H54 (cell line): ENCODE results near the gene KNTC1.
"Not testable (repeated sequence)": the region's sequence is repeated elsewhere in the genome, so short reads cannot be mapped to it uniquely, and the experiment has no call there.

Experiments used
- DNase-seq: peaks from one replicate; pipeline ENCODE4 v3.0.0; 2011; ENCODE audit warnings: low spot score, mixed read lengths; ENCODE audit not compliant: insufficient read length
- FAIRE-seq: peaks from 3 replicates; lab custom pipeline; 2011; peaks lifted over from hg19 to GRCh38; lab: Jason Lieb, UNC
- POLR2A ChIP-seq: IDR thresholded peaks from 2 replicates; pipeline ENCODE4 v1.6.1; 2011; ENCODE audit warnings: low read depth, mild to moderate bottlenecking, low read length

Gene KNTC1

DNA sequence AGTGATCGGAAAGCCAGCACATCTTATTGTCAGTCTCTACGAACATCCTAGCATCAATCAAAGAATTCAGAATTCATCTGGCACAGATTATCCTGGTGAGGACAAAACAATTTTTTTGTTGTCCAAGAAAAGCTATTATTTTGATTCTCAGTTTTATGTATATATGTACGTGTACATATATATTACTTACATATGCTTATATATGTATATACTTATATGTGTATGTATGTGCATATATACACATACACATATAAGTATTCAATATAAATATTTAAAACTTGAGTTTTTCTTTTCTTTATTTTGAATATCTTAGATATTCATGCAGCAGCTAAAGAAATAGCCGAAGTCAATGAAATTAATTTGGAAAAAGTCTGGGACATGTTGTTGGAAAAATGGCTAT, 77.9 kb downstream of the KNTC1 start:
- DNase-seq (no peak), FAIRE-seq (no peak)
- TF ChIP-seq POLR2A: no peak

DNA sequence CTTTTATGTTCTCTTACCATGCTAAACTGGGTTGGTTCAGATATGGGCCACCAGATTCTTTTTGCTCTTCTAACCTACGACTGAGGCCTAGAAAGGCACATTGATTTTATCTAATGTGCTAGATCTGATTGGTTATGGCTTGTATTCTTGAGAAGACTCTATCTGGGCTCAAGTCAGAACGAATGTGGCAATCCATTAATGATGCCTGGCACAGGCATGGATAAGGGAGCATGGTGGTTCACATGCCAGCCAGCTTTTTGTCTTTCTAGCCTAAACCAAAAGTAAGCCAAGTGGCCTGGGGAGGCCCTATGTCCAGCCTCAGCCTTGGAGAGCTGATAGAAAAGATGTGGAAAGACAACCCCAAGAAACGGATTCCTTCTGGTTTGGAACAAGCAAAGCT, 82.7 kb downstream of the KNTC1 start:
- TF ChIP-seq POLR2A: no peak
- FAIRE-seq (no peak), DNase-seq (no peak)

DNA sequence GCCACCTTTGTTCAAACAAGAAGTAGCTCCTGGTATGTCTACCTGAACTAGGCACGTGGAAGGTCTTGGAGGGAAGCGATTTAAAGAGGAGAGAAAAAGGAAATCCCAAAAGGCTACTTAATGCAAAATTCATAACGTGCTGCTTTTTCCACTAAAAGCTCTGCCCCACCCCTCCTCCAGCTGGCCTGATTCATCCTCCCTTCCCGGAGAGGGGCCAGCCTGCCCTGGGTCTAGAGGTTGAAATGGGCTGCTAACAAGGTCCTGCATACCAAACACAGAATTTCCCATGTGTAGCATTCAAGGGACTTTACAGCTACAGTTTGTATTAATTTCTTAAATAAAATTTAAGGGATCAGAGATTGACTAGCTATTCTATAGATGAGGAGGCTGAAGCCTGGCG, 83.2 kb downstream of the KNTC1 start:
- DNase-seq (no peak), FAIRE-seq (no peak)
- no peak for TF ChIP-seq POLR2A

DNA sequence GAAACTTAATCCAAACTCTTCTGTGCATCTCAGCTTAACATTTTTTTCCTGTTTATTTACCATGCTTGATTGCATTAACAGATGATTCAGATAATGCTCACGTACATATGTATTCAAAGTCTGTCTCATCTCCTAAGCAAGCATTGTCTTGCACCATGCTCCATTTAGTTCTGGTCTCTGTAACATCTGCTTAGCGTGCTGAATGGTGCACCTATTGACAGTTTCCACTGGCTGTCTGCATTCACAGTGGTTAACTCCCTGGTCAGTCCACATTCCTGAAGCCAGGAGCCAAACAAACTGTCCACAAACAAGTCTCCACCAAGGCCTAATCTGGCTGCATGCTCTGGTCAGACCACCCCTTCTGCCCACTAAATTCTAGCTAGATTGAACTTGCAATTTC, 83.9 kb downstream of the KNTC1 start:
- FAIRE-seq (no peak), DNase-seq (no peak)

DNA sequence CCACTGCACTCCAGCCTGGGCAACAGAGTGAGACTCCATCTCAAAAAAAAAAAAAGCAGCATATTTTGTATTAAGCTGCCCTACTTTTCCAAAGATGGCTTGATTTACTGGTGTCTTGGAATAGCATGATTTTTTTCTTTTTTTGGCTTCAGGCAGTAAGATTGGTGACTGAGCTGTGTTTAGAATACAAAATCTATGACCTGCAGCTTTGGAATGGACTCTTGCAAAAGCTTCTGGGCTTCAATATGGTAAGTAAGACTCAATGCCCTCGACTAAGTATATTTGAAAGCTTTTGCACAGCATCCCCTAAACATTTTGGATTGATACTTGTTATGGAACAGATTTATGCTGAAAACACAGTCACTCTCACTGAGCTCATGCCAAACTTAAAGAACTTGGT, 87.8 kb downstream of the KNTC1 start:
- no peak for DNase-seq
- TF ChIP-seq POLR2A: no peak
- FAIRE-seq: no peak

More for the DNA sequence above, 83.9 kb downstream of the KNTC1 start:
- no peak for TF ChIP-seq POLR2A

DNA sequence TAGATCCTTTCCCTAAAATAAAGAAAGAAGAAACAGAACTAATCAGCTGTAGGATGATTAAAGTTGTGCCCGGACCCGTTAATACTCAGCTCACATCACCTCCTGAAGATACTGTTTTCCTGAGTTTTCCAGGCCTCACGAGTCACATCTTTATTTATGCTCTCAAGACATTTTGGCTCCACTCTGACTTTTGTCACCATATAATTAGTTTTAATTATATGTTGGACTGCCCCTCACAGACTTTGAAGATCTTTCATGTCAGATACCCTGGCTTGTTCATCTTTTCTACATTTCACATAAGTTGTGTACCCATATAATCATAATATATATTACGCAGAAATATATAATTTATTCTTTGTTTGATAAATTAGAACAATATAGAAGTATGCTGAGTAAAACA, 88.7 kb downstream of the KNTC1 start:
- FAIRE-seq: no peak
- TF ChIP-seq POLR2A: no peak
- no peak for DNase-seq

DNA sequence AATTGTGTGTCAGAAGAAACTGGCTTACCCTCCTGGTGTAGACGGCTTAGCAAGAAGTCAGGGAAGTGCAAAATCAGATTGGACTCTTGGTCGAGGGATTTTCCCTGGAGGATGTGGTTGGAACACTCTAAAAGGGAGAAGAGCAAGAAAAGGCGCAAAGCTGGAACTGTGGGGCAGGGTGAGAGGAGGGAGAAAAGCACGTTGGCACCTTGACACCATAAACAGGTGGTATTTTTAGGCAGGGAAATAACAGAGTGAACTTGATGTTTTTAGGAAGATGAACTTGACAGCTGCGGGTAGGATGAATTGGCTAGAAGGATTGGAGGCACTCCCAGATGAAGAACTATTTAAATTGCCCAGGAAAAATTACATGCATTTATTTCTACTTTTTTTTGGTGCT, 108.4 kb downstream of the KNTC1 start:
- no peak for FAIRE-seq
- no peak for TF ChIP-seq POLR2A
- DNase-seq: no peak

DNA sequence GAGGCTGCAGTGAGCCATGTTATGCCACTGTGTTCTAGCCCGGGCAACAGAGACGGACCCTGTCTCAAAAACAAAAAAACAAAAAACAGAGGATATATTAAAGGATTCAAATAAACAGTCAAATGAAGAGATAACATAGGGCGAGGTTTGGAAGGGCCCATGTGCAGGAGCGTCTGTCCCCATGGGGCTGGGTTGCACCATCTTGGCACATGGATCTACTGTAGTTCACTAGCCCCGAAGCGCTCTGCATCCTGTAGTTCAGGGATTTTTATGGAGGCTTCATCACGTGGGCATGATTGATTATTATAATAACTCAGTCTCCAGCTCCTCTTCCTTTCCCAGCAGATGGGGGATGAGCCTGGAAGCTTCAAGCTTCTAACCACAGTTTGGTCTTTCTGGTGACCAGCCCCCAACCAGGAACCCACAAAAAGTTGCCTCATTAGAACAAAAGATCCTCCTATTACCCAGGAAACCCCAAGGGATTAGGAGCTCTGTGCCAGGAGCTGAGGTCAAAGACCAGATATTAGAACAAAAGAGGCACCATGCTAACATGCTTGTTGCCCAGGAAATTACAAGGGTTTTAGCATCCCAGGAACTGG, 116.3 kb downstream of the KNTC1 start:
- DNase-seq: no peak
- no peak for FAIRE-seq
- TF ChIP-seq POLR2A: no peak

DNA sequence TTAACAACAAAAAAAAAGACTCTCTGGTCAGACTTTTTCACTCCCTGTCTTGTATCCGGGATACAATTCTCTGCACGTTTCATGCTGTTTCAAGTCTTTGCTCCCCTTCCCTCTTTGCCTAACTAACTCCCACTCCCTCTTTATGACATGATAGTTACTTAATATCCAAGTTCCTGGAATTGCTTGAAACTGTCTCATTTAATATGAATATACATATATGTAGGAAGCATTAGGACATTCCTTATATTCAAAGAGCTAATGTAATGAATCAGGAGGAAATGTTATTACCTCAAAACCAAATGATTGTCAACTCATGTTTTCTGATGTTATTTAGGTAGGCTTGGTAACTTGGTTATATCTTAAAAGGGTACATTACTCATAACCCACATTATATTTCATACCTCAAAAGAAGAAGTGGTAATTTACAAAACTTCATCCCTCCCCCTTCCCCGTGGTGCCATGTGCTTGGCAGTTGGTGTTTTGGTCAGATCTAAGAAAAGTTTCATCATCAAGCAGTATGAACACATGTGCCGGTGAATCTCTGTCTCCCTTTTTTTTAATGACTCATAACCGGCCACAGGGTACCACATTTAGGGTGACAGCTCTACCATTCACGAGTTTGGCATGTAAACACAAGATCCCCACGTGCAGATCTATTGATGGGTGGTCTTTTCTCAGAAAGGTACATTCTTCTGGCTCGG, 119.6 kb downstream of the KNTC1 start:
- no peak for TF ChIP-seq POLR2A
- FAIRE-seq (peak; percentile 55), DNase-seq (peak; percentile 50)

DNA sequence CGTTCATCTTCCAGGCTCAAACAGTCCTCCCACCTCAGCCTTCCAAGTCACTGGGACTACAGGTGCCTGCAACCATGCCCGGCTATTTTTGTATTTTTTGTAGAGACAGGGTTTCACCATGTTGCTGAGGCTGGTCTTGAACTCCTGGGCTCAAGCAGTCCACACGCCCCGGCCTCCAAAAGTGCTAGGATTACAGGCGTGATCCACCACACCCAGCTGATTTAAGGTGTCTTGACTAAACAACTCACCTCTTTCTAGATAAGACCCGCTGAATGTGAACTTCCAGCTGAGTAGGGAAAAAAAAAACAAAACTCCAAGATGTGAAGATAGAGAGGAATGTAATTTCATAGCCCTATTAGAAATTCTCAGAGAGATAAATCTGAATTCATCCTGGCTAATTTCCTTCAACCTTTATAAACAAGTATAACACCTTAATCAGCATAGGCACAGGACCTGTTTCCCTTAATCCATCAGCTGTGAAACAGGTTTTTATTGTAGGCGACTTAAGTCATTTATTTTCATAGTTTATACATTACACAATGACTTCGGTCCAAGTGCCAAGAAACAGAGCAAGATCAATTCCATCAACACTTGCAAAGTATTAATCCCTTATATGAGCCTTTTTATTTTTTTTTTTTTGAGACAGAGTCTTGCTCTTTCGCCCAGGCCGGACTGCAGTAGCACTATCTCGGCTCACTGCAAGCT, 124.6 kb downstream of the KNTC1 start:
- FAIRE-seq (no peak), DNase-seq (no peak)
- no peak for TF ChIP-seq POLR2A

DNA sequence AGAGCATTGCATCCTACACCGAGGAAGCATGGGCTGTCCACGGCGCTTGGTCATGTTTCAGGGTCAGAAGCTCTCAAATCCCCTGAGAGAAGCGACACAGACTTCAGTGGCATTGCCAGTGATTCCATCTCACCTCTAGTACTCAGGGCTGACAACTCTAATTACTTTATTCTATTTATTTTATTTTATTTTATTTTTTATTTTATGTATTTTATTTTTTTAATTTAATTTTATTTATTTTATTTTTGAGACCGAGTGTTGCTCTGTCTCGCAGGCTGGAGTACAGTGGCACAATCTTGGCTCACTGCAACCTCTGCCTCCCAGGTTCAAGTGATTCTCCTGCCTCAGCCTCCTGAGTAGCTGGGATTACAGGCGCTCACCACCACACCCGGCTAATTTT, 126.2 kb downstream of the KNTC1 start:
- FAIRE-seq, DNase-seq: not testable (repeated sequence)

DNA sequence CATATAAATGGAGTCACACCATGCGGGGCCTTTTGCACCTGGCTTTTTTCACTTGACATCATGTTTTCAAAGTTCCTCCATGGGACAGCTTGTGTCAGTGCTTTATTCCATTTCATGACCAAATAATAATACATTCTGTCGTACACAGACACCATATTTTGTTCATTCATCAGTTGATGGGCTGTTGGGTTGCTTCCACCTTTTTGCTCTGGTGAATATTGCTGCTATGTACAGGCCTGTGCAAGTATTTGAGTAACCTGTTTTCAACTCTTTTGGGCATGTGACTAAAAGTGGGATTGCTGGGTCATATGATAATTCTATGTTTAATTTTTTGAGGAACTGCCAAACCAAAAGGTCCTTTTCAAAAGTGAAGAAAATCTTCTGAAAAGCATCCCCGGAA, 129.2 kb downstream of the KNTC1 start:
- DNase-seq: no peak
- no peak for TF ChIP-seq POLR2A
- no peak for FAIRE-seq

DNA sequence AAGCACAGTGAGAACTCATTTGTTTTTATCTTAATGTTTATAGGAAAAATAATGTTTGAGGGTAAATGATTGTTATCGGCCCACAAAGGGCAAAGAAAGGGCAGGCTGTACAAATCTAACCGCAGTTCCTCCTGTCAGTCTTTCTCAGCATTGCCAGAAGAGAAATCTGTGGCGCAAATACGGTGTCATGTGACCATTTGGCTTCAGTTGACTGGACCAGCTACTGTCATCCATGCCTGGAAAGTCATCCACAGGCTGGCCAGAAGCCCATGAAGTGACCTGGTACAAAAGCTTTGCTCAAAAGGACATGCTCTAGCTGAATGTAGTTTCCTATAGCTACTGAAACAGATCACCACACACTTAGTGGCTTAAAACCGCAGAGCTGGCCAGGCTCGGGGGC, 132.5 kb downstream of the KNTC1 start:
- DNase-seq (no peak), FAIRE-seq (no peak)
- no peak for TF ChIP-seq POLR2A

DNA sequence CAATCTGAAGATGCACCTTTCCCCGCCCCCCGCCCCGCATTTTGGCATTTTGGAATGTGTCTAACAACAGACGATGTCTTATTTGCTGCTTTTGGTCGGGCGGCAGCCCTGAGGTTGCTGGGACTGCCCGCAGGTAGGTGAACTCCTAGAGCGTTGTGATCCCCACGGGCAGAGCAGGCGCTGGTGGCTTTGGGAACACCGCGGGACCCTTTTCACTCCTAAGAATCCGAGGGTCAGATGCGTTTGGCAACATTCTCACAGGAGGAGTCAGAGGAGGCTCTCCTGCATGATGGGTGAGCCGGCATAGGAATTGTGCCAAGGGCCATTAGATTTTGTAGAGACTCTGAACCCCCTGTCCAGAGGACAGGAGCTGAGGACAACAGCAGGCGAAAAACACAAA, 134.2 kb downstream of the KNTC1 start:
- no peak for FAIRE-seq
- no peak for DNase-seq
- TF ChIP-seq POLR2A: no peak

DNA sequence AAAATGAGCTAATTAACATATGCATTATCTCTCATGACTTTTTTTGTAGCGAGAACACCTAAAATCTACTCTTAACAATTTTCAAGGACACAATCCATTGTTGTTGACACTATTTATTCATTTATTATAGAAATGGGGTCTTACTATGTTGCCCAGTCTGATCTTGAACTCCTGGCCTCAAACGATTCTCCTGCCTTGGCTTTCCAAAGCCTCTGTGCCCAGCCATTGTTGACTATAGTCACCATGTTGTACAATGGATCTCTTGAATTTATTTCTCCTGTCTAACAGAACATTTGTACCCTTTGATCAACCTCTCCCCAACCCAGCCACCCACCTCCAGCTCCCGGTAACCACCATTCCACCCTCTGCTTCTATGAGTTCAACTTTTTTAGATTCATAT, 134.9 kb downstream of the KNTC1 start:
- no peak for TF ChIP-seq POLR2A
- FAIRE-seq (no peak), DNase-seq (no peak)
